Epidermal melanocyte (primary cell): ENCODE measurements around the gene CASQ1.

Experiments used
- DNase-seq: peaks from one replicate; pipeline ENCODE4 v3.0.0; 2011; ENCODE audit warnings: low spot score; ENCODE audit not compliant: insufficient read length

Gene CASQ1

GRCh38 chr1:160168609-160169369, 21.6 kb upstream of the CASQ1 start:
- DNase-seq: no peak

DNA sequence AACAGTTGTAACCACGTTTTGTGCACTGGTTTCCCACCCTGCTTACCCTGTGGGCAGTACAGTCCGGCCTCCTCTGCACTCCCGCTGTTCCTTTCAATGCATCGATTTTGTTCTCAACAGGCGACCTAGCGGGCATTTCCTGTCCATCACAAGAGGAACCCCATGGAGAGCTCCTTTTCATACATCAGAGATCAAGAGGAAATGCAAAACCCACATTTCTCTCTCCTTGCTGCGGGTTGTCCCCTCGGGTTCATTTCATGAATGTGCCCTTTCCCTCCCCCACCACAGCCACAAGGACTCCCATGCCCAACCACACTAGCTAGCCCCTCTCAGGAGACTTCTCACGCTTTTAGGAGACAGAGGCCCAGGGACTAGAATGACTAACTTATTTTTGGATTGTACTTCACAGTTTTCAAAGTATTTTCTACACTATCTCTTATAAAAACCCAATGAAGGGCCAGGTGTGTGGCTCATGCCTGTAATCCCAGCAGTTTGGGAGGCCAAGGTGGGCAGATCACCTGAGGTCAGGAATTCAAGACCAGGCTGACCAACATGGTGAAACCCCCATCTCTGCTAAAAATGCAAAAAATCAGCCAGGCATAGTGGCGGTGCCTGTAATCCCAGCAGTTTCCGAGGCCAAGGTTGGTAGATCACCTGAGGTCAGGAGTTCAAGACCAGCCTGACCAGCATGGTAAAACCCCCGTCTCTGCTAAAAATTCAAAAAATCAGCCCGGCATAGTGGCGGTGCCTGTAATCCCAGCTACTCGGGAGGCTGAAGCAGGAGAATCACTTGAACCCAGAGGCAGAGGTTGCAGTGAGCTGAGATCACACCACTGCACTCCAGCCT, 20.6 kb upstream of the CASQ1 start:
- peak; percentile 31 for DNase-seq

- DNase-seq: no peak
Observed at GRCh38 chr1:160171354-160171753, 19.0 kb upstream of the CASQ1 start.

- DNase-seq: no peak
Observed at GRCh38 chr1:160171980-160172379, 18.4 kb upstream of the CASQ1 start.

DNA sequence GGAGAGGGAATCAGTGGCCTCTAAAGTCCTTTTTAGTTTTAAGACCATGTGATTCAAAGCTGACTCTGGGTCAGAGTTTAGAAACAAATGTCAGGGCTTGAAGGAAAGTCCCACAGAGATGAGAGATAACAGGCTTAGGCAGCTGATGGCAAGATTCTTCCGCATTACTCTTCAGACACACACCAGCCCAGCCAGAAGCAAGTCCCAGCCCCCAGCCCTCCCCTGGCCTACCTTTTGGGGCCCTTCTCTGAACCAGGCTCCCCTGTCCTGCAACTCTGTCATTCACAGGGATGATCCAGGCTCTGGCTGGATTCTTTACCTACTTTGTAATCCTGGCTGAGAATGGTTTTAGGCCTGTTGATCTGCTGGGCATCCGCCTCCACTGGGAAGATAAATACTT, 13.1 kb upstream of the CASQ1 start:
- no peak for DNase-seq

DNA sequence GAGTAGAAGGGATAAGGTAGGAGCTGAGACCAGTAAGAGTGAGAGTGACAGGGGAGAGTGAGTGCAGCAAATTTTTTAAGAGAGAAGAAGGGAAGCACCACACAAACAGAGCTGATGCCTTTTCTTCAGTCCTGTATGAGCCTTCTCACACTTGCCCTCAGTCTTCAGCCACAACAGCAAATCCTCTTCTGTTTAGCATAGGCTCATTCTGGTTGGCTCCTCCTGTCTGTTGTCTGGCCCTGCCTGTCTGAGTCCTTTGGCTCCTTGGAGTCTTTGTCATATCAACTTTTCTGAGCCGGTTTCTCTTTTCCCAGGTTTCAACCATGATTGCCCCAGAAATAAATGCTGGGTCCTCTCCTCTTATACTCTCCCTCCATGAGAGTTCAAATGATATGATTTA, 12.7 kb upstream of the CASQ1 start:
- no peak for DNase-seq

DNA sequence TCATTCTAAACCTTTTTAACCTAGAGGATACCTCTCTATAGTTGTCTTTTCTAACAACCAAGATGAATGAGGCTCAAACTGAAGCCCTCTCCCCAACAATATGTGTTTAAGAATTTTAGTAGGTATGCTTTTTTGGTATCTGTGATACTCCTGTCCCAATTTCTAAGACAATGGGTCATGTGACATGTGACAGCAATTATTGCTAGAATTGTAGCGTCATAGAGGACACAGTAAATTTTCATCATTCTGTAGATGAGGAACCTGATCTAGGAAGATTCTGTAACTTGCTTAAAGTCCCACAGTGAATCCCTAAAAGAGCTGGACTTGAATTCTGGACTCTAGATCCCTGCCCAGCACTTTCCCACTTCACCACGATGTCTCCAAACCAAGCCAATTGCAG, 11.6 kb upstream of the CASQ1 start:
- no peak for DNase-seq

DNA sequence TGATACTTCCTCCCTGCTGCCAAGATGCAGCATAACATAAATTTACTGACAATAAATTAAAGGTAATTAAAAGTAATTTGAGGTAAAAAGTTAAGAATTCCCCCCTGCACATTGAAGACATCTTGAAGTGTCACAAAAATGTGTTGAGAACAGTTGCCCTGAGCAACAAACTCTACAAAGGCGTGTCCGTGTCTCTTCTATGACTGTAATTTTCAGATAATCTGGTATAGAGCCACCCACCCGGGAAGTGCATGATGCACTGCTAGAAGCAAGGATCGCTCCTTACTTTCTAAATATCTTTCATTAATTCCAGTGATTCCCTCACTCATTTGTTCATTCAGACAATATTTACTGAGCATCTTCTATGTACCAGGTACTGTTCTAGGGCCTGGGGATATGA, 11.0 kb upstream of the CASQ1 start:
- no peak for DNase-seq

- DNase-seq: no peak
Observed at GRCh38 chr1:160186246-160186645, 4.1 kb upstream of the CASQ1 start.

- DNase-seq: no peak
Observed at GRCh38 chr1:160186729-160187128, 3.6 kb upstream of the CASQ1 start.

DNA sequence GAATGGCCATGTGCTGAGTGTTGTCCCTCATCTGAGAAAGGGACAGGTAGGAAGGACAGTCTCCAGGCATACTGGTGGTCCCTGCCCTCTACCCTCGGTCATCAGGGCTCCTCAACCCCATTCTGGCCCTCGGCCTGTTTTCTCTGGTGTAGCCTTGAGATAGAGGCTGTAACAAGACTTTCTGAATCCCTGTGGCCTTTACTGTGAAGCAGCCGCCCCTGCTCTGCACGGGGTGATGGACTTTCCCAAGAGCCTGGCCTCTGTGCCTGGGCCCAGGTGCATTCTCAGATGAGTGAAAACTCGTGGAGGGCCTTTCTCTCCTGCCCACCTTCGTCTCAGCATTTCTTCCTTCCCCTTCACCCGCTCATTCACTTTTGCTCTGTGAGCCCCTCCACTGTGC, 3.0 kb upstream of the CASQ1 start:
- no peak for DNase-seq

GRCh38 chr1:160188341-160188740, 2.0 kb upstream of the CASQ1 start:
- DNase-seq: no peak

- no peak for DNase-seq
Observed at GRCh38 chr1:160191756-160192155, 1.4 kb downstream of the CASQ1 start.

- DNase-seq: no peak
Observed at GRCh38 chr1:160192234-160192633, 1.9 kb downstream of the CASQ1 start.

- peak; percentile 80 for DNase-seq
Observed at GRCh38 chr1:160193091-160193819, 2.9 kb downstream of the CASQ1 start.

- no peak for DNase-seq
Observed at GRCh38 chr1:160193832-160194736, 3.7 kb downstream of the CASQ1 start.

- no peak for DNase-seq
Observed at GRCh38 chr1:160194737-160195059, 4.3 kb downstream of the CASQ1 start.

GRCh38 chr1:160196143-160196542, 5.8 kb downstream of the CASQ1 start:
- DNase-seq: no peak

- DNase-seq: no peak
Observed at GRCh38 chr1:160197231-160197630, 6.9 kb downstream of the CASQ1 start.

DNA sequence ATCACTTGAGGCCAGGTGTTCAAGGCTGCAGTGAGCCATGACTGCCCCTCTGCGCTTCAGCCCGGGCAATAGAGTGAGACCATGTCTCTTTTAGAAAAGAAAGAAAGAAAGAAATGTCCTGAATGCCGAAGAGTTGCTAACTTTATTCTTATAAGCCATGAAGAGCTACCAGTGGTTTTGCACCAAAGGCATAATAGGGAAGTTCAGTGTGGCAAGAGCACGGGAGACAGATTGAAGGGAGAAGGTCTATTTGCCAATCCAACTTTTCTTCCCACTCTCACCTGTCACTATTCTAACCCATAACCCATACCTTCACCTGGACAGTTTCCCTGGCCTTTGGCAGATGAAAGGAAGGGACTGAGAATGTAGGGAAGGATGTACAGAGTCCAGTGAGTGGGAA, 10.4 kb downstream of the CASQ1 start:
- DNase-seq: peak; percentile 2
